ENCODE data around the gene E2F1.

E2F1 gene

GRCh38 chr20:33689973-33690372 lies 3.8 kb upstream of the E2F1 start:
- Histone ChIP-seq H3K27me3 (ENCODE audit: control insufficient read depth, insufficient read depth, low read length) (no peaks in the 10 kb centered on the region), H3K4me1 (ENCODE audit: control insufficient read depth, insufficient read depth, low read length) (peaks cover 9% of the 10 kb centered on the region), H3K27ac (ENCODE audit: low read depth, low read length) (no peak overlapping the region), H3K36me3 (ENCODE audit: control insufficient read depth, insufficient read depth, low read length) (no peaks in the 10 kb centered on the region), H3K4me3 (ENCODE audit: low read length) (no peak overlapping the region), H3K9ac (ENCODE audit: low read length) (no peak overlapping the region)

GRCh38 chr20:33689493-33689892 lies 3.3 kb upstream of the E2F1 start:
- H3K27me3 ChIP-seq (ENCODE audit: control insufficient read depth, insufficient read depth, low read length): no peaks in the 10 kb centered on the region
- no peaks in the 10 kb centered on the region for H3K36me3 ChIP-seq (ENCODE audit: control insufficient read depth, insufficient read depth, low read length)
- no peak overlapping the region for H3K4me3 ChIP-seq (ENCODE audit: low read length)
- no peak overlapping the region for H3K9ac ChIP-seq (ENCODE audit: low read length)
- peaks cover 7% of the 10 kb centered on the region for H3K4me1 ChIP-seq (ENCODE audit: control insufficient read depth, insufficient read depth, low read length)
- H3K27ac ChIP-seq (ENCODE audit: low read depth, low read length): no peak overlapping the region

GRCh38 chr20:33688938-33689424 lies 2.8 kb upstream of the E2F1 start:
- no peak overlapping the region for H3K4me3 ChIP-seq (ENCODE audit: low read length)
- H3K36me3 ChIP-seq (ENCODE audit: control insufficient read depth, insufficient read depth, low read length): no peaks in the 10 kb centered on the region
- no peak overlapping the region for H3K27ac ChIP-seq (ENCODE audit: low read depth, low read length)
- H3K4me1 ChIP-seq (ENCODE audit: control insufficient read depth, insufficient read depth, low read length): peaks cover 7% of the 10 kb centered on the region
- no peaks in the 10 kb centered on the region for H3K27me3 ChIP-seq (ENCODE audit: control insufficient read depth, insufficient read depth, low read length)
- H3K9ac ChIP-seq (ENCODE audit: low read length): no peak overlapping the region

- Histone ChIP-seq H3K4me1 (ENCODE audit: control insufficient read depth, insufficient read depth, low read length) (peaks cover 7% of the 10 kb centered on the region), H3K27ac (ENCODE audit: low read depth, low read length) (no peak overlapping the region), H3K27me3 (ENCODE audit: control insufficient read depth, insufficient read depth, low read length) (no peaks in the 10 kb centered on the region), H3K4me3 (ENCODE audit: low read length) (no peak overlapping the region), H3K36me3 (ENCODE audit: control insufficient read depth, insufficient read depth, low read length) (no peaks in the 10 kb centered on the region), H3K9ac (ENCODE audit: low read length) (no peak overlapping the region)
These were observed 2.1 kb upstream of the E2F1 start for GRCh38 chr20:33687993-33688937.

GRCh38 chr20:33687370-33687915 lies 1.3 kb upstream of the E2F1 start:
- no peak overlapping the region for H3K4me3 ChIP-seq (ENCODE audit: low read length)
- no peak overlapping the region for H3K27ac ChIP-seq (ENCODE audit: low read depth, low read length)
- no peak overlapping the region for H3K9ac ChIP-seq (ENCODE audit: low read length)
- no peaks in the 10 kb centered on the region for H3K36me3 ChIP-seq (ENCODE audit: control insufficient read depth, insufficient read depth, low read length)
- H3K27me3 ChIP-seq (ENCODE audit: control insufficient read depth, insufficient read depth, low read length): no peaks in the 10 kb centered on the region
- H3K4me1 ChIP-seq (ENCODE audit: control insufficient read depth, insufficient read depth, low read length): peaks cover 7% of the 10 kb centered on the region

- H3K9ac ChIP-seq (ENCODE audit: low read length): no peak overlapping the region
- H3K4me3 ChIP-seq (ENCODE audit: low read length): peak overlapping the region; percentile 49
- H3K4me1 ChIP-seq (ENCODE audit: control insufficient read depth, insufficient read depth, low read length): peaks cover 7% of the 10 kb centered on the region
These were observed 790 bp upstream of the E2F1 start for GRCh38 chr20:33686984-33687366.

GRCh38 chr20:33685328-33686099 lies 671 bp downstream of the E2F1 start:
- Histone ChIP-seq H3K4me1 (ENCODE audit: control insufficient read depth, insufficient read depth, low read length) (peaks cover 7% of the 10 kb centered on the region), H3K27ac (ENCODE audit: low read depth, low read length) (no peak overlapping the region), H3K9ac (ENCODE audit: low read length) (no peak overlapping the region)

More at GRCh38 chr20:33686984-33687366, 790 bp upstream of the E2F1 start:
- peak overlapping the region; percentile 27 for H3K27ac ChIP-seq (ENCODE audit: low read depth, low read length)
- no peaks in the 10 kb centered on the region for H3K27me3 ChIP-seq (ENCODE audit: control insufficient read depth, insufficient read depth, low read length)
- no peaks in the 10 kb centered on the region for H3K36me3 ChIP-seq (ENCODE audit: control insufficient read depth, insufficient read depth, low read length)

GRCh38 chr20:33684533-33685327 lies 1.5 kb downstream of the E2F1 start:
- H3K27ac ChIP-seq (ENCODE audit: low read depth, low read length): no peak overlapping the region
- H3K9ac ChIP-seq (ENCODE audit: low read length): no peak overlapping the region
- no peaks in the 10 kb centered on the region for H3K36me3 ChIP-seq (ENCODE audit: control insufficient read depth, insufficient read depth, low read length)
- H3K27me3 ChIP-seq (ENCODE audit: control insufficient read depth, insufficient read depth, low read length): no peaks in the 10 kb centered on the region
- no peak overlapping the region for H3K4me3 ChIP-seq (ENCODE audit: low read length)
- peaks cover 7% of the 10 kb centered on the region for H3K4me1 ChIP-seq (ENCODE audit: control insufficient read depth, insufficient read depth, low read length)

More at GRCh38 chr20:33685328-33686099, 671 bp downstream of the E2F1 start:
- Histone ChIP-seq H3K36me3 (ENCODE audit: control insufficient read depth, insufficient read depth, low read length) (no peaks in the 10 kb centered on the region), H3K4me3 (ENCODE audit: low read length) (peak overlapping the region; percentile 25), H3K27me3 (ENCODE audit: control insufficient read depth, insufficient read depth, low read length) (no peaks in the 10 kb centered on the region)

GRCh38 chr20:33681728-33682353 lies 4.3 kb downstream of the E2F1 start:
- no peak overlapping the region for H3K4me3 ChIP-seq (ENCODE audit: low read length)
- H3K9ac ChIP-seq (ENCODE audit: low read length): no peak overlapping the region
- H3K27ac ChIP-seq (ENCODE audit: low read depth, low read length): no peak overlapping the region
- H3K27me3 ChIP-seq (ENCODE audit: control insufficient read depth, insufficient read depth, low read length): no peaks in the 10 kb centered on the region
- no peaks in the 10 kb centered on the region for H3K36me3 ChIP-seq (ENCODE audit: control insufficient read depth, insufficient read depth, low read length)
- peaks cover 5% of the 10 kb centered on the region for H3K4me1 ChIP-seq (ENCODE audit: control insufficient read depth, insufficient read depth, low read length)

- no peaks in the 10 kb centered on the region for H3K36me3 ChIP-seq (ENCODE audit: control insufficient read depth, insufficient read depth, low read length)
- no peaks in the 10 kb centered on the region for H3K27me3 ChIP-seq (ENCODE audit: control insufficient read depth, insufficient read depth, low read length)
- H3K4me3 ChIP-seq (ENCODE audit: low read length): no peak overlapping the region
- no peak overlapping the region for H3K27ac ChIP-seq (ENCODE audit: low read depth, low read length)
- peaks cover 3% of the 10 kb centered on the region for H3K4me1 ChIP-seq (ENCODE audit: control insufficient read depth, insufficient read depth, low read length)
- no peak overlapping the region for H3K9ac ChIP-seq (ENCODE audit: low read length)
These were observed 4.9 kb downstream of the E2F1 start for GRCh38 chr20:33681288-33681687.

GRCh38 chr20:33680686-33681085 lies 5.5 kb downstream of the E2F1 start:
- no peaks in the 10 kb centered on the region for H3K27me3 ChIP-seq (ENCODE audit: control insufficient read depth, insufficient read depth, low read length)

More at GRCh38 chr20:33680686-33681085, 5.5 kb downstream of the E2F1 start:
- Histone ChIP-seq H3K4me1 (ENCODE audit: control insufficient read depth, insufficient read depth, low read length) (peaks cover 6% of the 10 kb centered on the region), H3K36me3 (ENCODE audit: control insufficient read depth, insufficient read depth, low read length) (no peaks in the 10 kb centered on the region), H3K4me3 (ENCODE audit: low read length) (no peak overlapping the region), H3K9ac (ENCODE audit: low read length) (no peak overlapping the region), H3K27ac (ENCODE audit: low read depth, low read length) (no peak overlapping the region)
